Liver (tissue), 3 donors: ENCODE data around the gene TSGA10.

ENCODE experiments used
- CTCF ChIP-seq: fragments of 150-350 bp; IDR thresholded peaks from 2 replicates; pipeline ENCODE4 v1.5.1; 2017; ENCODE audit warnings: improper control_type of control experiment, low read depth, low read length; ENCODE audit not compliant: missing input control
- GABPA ChIP-seq, 2 donors: IDR thresholded peaks in 1 of 2; conservative IDR thresholded peaks in 1 of 2; 2 replicates each; pipeline ENCODE4 v1.6.1; 2016; ENCODE audit warnings: antibody characterized with exemption in 2 of 2, mild to moderate bottlenecking in 1 of 2, moderate library complexity in 1 of 2
- HNF4A ChIP-seq, 2 donors: conservative IDR thresholded peaks; 2 replicates each; pipeline ENCODE4 v1.6.1; 2016; ENCODE audit warnings: antibody characterized with exemption in 2 of 2, mild to moderate bottlenecking in 2 of 2
- MAX ChIP-seq: IDR thresholded peaks from 2 replicates; pipeline ENCODE4 v1.6.1; 2016; ENCODE audit warnings: antibody characterized with exemption
- REST ChIP-seq: IDR thresholded peaks from 2 replicates; pipeline ENCODE4 v1.6.1; 2016; ENCODE audit warnings: antibody characterized with exemption, mild to moderate bottlenecking
- SP1 ChIP-seq: IDR thresholded peaks from 2 replicates; pipeline ENCODE4 v1.6.1; 2018; ENCODE audit warnings: antibody characterized with exemption, mild to moderate bottlenecking
- donor health status: healthy.
- donor health status: healthy.

GRCh38 chr2:99031481-99031880, 123.3 kb downstream of the TSGA10 start:
- TF ChIP-seq CTCF, result no peak
- no peak for TF ChIP-seq HNF4A (conservative IDR thresholded peaks at IDR 0.05)
- no peak for TF ChIP-seq REST
- TF ChIP-seq GABPA (IDR thresholded peaks at IDR 0.05 in 1 of 2, conservative IDR thresholded peaks at IDR 0.05 in 1 of 2), result no peak
- TF ChIP-seq MAX, result no peak
- no peak for TF ChIP-seq SP1
